GM20000 (cell line): ENCODE measurements around the gene FARP2.

Source experiments
- DNase-seq: peaks from one replicate; pipeline ENCODE4 v3.0.0; 2012; ENCODE audit warnings: low spot score
- TF ChIP-seq, protein P1 (sequence below): IDR thresholded peaks from 2 replicates; pipeline ENCODE4 v1.5.1; 2012; ENCODE audit warnings: mild to moderate bottlenecking, control low read depth; ENCODE audit errors: extremely low read depth, missing control alignments

Gene FARP2

DNA sequence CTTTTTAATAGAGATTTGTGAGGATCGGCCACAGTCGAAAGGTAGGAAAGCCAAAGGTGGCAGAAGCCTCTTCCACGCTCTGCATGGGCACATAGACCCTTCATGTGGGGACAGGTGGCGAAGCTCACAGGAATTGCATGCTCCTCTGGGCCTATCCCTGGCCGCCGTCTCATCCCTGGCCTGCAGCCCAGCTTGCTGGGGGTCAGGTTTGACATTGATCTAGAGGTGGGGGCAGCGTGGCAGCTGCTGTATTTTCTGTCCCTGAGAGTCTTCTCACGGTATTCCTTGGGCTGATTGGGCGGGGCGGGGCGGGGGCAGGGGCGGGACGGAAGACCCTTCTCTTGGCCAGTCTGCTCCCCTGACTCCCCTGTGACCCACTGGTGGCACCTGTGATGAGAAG lies 103.4 kb downstream of the FARP2 start:
- TF ChIP-seq, protein P1, sequence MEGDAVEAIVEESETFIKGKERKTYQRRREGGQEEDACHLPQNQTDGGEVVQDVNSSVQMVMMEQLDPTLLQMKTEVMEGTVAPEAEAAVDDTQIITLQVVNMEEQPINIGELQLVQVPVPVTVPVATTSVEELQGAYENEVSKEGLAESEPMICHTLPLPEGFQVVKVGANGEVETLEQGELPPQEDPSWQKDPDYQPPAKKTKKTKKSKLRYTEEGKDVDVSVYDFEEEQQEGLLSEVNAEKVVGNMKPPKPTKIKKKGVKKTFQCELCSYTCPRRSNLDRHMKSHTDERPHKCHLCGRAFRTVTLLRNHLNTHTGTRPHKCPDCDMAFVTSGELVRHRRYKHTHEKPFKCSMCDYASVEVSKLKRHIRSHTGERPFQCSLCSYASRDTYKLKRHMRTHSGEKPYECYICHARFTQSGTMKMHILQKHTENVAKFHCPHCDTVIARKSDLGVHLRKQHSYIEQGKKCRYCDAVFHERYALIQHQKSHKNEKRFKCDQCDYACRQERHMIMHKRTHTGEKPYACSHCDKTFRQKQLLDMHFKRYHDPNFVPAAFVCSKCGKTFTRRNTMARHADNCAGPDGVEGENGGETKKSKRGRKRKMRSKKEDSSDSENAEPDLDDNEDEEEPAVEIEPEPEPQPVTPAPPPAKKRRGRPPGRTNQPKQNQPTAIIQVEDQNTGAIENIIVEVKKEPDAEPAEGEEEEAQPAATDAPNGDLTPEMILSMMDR, result no peak
- no peak for DNase-seq

DNA sequence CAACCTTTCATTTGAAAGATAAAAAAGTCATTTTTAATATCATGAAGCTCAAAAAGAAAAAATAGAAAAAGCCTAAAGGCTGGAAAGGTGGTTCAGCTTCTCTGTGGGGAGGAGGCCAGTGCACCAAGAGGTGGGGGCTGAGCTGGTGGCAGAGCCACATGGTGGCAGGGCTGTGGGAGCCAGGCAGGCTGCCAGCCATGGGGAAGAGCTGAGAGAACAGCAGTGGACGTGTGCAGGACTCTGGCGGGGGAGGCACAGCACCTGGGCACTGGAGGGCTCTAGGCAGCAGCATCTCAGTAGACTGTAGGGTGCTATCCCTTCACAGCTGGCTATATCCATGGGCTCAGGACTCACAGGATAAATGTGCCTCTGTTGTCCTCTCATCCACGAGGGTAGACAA lies 104.5 kb downstream of the FARP2 start:
- TF ChIP-seq, protein P1, result no peak
- no peak for DNase-seq

DNA sequence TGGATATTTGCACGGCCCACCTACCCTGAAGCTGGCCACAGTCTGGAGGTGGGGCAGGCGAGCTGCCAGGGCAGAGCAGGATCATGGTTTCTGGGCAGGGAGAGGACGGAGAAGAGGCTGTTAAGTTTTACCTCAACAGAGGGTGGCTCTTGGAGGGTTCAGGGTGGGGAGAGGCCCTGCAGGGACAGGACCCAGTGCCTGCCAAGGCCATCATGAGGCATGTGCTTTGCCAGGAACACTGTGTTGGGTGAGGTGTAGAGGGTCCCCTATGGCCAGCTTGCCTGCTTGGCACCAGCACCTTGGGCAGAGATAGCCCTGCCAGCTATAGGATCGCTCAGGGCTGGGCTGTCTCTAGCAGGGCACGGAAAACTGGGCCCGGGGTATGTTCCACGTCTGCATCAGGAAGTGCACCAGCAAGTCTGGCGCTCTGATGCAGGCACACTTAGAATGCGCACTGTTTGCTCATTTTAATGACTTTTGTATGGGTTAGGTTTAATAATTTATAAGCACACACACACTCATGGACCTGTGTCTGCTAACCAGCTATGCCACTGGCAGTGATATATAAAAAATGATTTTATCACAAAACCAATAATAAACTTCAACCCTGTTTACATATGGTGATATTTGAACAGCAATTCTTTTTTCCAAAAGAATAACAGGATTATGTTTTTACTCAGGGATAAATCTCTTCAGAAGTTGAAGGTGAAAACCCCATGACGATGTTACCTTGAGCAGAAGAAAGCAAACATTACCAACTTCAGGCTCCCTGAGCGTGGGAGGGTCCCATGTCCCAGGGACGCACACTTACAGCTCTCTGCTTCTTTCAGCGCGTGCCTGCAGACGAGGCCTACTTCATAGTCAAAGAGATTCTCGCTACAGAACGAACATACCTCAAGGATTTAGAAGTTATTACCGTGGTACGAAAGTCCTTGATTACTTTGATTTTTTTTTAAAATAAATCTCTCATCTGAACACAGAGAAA lies 105.9 kb downstream of the FARP2 start:
- TF ChIP-seq, protein P1, result no peak
- no peak for DNase-seq

DNA sequence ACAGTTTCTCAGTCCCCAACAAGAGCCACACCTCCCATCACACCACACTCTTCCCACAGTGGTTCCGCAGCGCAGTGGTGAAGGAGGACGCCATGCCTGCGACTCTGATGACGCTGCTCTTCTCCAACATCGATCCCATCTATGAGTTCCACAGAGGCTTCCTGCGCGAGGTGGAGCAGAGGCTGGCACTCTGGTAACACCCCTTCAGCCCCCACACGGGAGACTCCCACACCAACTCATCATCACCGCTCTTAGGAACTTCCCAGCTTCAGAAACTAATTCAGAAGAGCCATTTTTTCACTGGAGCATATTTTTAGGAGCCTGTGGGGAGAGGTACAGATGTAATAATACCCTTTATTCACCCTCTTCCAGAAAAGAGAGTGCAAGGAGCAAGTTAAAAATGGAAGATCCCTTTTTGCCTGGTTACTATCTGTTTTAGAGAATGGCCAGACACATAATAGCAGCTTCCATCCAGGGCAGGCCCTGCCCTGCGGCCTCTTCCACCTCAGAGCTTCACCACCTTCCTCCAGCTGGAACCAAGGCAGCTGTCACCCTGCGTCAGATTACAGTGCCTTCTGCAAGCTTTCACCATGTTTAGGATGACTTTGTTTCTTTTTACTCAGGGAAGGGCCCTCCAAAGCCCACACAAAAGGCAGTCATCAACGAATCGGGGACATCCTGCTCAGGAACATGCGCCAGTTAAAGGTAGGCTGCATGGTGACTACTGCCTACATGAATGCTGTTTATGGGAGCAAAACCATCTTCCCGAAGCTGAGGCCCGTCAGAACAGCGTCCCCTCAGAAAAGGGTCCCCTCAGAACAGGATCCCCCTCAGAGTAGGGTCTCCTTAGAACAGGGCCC lies 107.4 kb downstream of the FARP2 start:
- TF ChIP-seq, protein P1, result no peak
- no peak for DNase-seq

DNA sequence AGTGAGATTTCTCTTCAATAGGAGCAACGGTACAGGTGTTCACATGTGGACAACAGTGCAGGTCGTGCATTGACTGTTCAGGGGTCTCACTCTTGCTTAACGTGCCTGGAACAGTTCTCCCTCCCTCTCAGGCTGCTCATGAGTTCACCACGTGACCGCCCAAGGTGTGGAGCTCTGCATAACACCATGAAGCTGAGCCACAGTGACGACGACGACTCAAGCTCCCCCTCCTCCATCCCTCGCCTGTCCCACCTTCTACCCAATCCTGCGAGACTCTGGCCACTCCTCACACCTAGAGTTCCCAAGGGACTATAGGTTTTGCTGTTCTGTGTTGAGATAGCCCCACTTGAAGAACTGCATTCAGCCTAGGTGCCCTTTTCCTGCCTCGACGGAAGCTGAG lies 109.5 kb downstream of the FARP2 start:
- DNase-seq, result no peak
- TF ChIP-seq, protein P1, result no peak

DNA sequence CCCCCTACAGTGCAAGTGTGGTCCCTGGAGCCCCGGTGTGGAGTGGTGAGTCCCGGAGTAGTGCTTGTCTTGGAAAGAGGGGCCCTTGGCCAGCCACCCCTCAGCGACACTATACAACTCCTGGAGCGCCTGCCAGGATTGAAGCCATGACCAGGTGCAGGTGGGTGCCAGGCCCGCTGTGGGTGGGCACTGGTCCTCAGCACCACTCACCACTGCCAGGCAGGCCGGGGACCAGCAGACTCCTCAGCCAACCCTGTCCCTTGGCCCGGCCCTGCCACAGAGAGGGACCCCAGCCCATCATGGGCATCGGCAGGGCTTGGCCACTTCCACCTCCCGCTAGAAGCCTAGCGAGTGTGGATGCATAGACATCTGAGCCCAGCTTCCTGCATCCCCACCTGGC lies 110.1 kb downstream of the FARP2 start:
- TF ChIP-seq, protein P1, result no peak
- DNase-seq, result no peak
